Esophagus squamous epithelium (tissue), 4 donors: ENCODE results near the gene ANKRD9.

ENCODE experiments used
- POLR2A ChIP-seq, 4 donors: fragments of 450-650 bp; IDR thresholded peaks; one replicate each; pipeline ENCODE4 v1.6.1; 2017; ENCODE audit warnings: antibody characterized with exemption in 4 of 4, mild to moderate bottlenecking in 4 of 4, moderate library complexity in 3 of 4
- TF ChIP-seq, protein P1 (sequence below), 6 experiments: fragments of 450-650 bp in 4 of 6; fragments of 200-600 bp in 2 of 6; sonication (generic) in 2 of 6; IDR thresholded peaks; one replicate each; pipeline ENCODE4 v1.5.1; 2016 to 2019; ENCODE audit warnings: antibody characterized with exemption in 6 of 6, mild to moderate bottlenecking in 4 of 6, moderate library complexity in 4 of 6

DNA sequence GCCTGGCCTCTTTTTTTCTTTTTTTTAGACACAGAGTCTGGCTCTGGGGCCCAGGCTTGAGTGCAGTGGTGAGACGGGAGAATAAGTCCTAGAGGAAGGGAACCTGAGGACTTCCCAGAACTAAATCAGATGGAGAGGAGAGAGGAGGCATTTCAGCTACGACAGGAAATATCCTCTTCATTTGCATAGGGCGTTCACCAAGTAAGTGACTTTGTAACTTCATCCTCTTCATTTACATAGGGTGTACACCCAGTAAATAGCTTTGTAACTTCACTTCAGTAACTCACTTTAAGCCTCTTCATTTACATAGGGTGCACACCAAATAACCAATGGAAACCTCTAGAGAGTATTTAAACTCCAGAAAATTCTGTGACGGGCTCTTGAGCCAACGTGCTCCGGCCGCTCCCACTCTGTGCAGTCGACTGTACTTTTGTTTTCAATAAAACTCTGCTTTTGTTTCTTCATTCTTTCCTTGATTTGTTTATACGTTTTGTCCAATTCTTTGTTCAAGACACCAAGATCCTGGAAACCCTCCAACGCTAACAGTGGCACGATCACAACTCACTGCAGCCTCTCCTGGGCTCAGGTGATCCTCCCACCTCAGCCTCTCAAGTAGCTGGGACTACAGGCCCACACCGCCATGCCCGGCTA lies 21.4 kb upstream of the ANKRD9 start:
- TF ChIP-seq, protein P1, sequence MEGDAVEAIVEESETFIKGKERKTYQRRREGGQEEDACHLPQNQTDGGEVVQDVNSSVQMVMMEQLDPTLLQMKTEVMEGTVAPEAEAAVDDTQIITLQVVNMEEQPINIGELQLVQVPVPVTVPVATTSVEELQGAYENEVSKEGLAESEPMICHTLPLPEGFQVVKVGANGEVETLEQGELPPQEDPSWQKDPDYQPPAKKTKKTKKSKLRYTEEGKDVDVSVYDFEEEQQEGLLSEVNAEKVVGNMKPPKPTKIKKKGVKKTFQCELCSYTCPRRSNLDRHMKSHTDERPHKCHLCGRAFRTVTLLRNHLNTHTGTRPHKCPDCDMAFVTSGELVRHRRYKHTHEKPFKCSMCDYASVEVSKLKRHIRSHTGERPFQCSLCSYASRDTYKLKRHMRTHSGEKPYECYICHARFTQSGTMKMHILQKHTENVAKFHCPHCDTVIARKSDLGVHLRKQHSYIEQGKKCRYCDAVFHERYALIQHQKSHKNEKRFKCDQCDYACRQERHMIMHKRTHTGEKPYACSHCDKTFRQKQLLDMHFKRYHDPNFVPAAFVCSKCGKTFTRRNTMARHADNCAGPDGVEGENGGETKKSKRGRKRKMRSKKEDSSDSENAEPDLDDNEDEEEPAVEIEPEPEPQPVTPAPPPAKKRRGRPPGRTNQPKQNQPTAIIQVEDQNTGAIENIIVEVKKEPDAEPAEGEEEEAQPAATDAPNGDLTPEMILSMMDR (IDR thresholded peaks at IDR 0.05): no peak
- TF ChIP-seq POLR2A (IDR thresholded peaks at IDR 0.05): no peak
